RWPE1 (cell line): ENCODE results near the gene AUTS2.

Source experiments
- CTCF ChIA-PET: fragments of 350-600 bp; sonication (Branson Sonifier 250); formaldehyde crosslinking; extraction: SDS; loops from one replicate; lab custom pipeline; 2021; lab: Yijun Ruan, JAX
- POLR2A ChIA-PET: fragments of 400-600 bp; formaldehyde crosslinking; extraction: SDS; loops from one replicate; lab custom pipeline; 2020; ENCODE audit warnings: antibody characterized with exemption; ENCODE audit not compliant: low non-redundant PET; lab: Yijun Ruan, JAX
- DNase-seq: peaks from one replicate; pipeline ENCODE4 v3.0.0; 2012; ENCODE audit warnings: low spot score
- H3K27ac ChIP-seq: fragments of 450-650 bp; 2 replicates; pipeline ENCODE4 v1.5.1; 2017
- TF ChIP-seq, protein P1 (sequence below): fragments of 450-650 bp; conservative IDR thresholded peaks from 2 replicates; pipeline ENCODE4 v1.5.1; 2017; ENCODE audit warnings: low read depth, mild to moderate bottlenecking

The AUTS2 gene

DNA sequence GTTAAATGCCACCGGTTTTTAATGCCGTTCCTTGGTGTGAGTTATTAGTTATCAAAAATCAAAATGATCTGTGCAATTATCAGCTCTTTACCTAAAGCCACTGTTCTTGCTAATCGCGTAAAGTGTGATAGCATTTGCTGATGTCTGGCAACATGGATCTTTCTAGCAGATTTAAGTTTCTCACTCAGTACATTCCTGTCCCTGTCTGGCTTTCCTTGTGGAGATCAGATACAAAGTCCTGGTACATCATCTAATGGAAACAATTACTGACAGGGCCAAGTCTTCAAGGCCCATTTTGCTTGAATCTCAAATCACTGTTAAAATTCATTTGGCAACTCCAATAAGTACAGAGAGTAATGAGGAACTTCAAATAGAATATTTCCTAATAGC, 755.7 kb downstream of the AUTS2 start:
- POLR2A ChIA-PET: no interaction called here
- DNase-seq: no peak
- no peak overlapping the region for H3K27ac ChIP-seq
- TF ChIP-seq, protein P1, sequence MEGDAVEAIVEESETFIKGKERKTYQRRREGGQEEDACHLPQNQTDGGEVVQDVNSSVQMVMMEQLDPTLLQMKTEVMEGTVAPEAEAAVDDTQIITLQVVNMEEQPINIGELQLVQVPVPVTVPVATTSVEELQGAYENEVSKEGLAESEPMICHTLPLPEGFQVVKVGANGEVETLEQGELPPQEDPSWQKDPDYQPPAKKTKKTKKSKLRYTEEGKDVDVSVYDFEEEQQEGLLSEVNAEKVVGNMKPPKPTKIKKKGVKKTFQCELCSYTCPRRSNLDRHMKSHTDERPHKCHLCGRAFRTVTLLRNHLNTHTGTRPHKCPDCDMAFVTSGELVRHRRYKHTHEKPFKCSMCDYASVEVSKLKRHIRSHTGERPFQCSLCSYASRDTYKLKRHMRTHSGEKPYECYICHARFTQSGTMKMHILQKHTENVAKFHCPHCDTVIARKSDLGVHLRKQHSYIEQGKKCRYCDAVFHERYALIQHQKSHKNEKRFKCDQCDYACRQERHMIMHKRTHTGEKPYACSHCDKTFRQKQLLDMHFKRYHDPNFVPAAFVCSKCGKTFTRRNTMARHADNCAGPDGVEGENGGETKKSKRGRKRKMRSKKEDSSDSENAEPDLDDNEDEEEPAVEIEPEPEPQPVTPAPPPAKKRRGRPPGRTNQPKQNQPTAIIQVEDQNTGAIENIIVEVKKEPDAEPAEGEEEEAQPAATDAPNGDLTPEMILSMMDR: no peak
- CTCF ChIA-PET: interaction anchor here (0.7 kb wide), 1 partner anchor 28 kb away, joined by 4 read pairs; no protein-coding TSS in a partner anchor

DNA sequence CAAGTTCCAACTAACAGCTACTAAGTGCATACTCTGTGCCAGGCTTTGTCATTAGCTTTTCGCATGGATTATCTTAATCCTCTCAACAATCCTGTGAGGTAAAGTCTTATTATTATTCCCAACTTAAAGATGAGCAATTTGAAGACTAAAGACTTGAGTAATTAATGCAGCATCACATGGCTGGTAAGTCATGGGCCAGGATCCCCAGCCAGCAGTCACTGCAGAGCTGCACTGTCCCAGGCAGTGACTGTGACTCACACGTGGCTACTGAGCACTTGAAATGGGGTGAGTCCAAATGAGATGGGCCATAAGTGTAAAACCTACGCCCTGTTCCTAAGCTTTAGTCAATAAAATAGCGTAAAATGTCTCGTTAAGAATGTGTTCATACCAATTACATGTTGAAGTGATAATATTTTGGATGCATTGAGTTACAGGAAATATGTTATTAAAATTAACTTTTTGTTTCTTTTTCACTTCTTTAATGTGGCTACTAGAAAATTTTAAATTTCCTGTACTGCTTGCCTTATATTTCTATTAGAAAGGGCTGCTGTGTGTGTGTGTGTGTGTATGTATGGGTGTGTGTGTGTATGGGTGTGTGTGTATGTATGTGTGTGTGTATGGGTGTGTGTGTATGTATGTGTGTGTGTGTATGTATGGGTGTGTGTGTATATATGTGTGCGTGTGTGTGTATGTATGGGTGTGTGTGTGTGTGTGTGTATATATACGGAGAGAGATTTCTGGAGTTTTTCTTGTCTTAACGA, 756.3 kb downstream of the AUTS2 start:
- ChIA-PET POLR2A (no interaction called here), CTCF (interaction anchor here (0.7 kb wide), 1 partner anchor 29 kb away, joined by 4 read pairs; no protein-coding TSS in a partner anchor)
- DNase-seq: no peak
- TF ChIP-seq, protein P1: no peak
- no peak overlapping the region for H3K27ac ChIP-seq

DNA sequence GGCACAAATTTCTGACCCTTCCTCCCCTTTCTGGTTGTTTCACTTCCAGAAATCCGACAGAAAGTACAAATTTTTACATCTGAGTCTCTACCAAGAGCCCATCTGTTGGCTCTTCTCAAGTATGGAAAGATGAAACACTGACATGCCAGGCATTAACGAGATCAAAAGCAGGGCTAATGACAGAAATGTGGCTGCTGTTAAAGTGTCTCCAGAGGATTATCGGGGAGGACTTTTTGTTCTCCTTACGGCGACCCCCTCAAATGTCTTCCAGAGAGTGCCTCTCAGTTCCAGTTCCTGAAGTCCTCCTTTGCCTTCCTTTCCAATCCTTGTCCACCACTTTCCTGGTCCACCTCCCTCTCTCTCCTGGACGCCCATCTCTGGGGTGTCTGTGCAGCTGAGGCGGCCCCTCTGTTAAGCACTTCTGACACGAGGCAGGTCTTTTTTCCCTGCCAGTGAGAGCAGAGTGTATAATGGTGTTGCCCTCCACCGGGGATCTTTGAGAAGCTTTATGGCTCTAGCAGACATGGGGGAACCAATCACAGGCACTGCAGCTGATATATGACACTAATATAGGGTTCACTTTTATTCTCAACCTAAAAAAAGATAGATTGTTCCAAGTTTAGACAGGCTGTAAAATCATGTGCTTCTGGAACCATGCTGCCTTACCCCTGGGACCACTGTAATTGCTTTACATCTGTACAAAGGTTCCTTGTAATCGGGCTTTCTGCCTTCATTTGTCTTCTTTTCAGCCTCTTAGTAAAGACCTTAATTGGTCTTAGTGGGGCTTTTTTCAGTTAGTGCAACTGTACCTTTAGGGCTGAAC, 757.1 kb downstream of the AUTS2 start:
- ChIA-PET CTCF (no interaction called here), POLR2A (no interaction called here)
- TF ChIP-seq, protein P1: no peak
- no peak overlapping the region for H3K27ac ChIP-seq
- no peak for DNase-seq

DNA sequence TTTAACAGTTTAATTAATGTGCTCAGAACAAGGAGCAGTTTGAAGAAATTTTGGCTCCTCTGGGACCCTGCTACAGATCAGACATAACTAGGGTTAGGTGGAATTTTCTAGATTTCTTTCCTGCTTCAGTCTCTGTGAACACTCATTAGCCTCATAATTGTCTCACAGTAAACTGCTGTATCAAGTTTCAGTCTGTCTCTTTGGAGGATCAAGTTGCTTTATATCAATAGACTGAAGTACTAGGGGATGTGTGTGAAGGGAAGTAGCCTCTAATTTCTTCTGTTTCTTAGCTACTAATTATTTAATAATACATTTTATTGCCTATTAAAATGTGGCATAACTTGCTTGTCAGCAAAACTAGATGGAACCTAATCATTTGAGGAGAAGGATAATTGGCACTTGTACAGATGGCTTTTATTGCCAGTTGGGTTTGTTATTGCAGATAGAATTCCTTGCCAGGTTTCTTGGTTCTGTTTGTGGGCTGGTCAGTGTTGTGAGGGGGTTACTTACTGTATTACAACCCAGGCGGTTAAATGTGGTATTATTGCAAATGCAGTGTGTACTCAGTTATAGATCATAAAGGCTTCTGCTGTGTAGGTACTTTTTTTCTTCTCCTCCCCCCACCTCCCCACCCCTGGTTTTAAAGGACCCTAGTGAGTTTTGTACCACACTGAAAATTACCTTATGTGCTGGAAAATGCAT, 758.0 kb downstream of the AUTS2 start:
- TF ChIP-seq, protein P1: no peak
- DNase-seq: no peak
- ChIA-PET POLR2A (no interaction called here), CTCF (interaction anchor here (0.6 kb wide), 1 partner anchor 10 kb away, joined by 3 read pairs; no protein-coding TSS in a partner anchor)
- no peak overlapping the region for H3K27ac ChIP-seq

DNA sequence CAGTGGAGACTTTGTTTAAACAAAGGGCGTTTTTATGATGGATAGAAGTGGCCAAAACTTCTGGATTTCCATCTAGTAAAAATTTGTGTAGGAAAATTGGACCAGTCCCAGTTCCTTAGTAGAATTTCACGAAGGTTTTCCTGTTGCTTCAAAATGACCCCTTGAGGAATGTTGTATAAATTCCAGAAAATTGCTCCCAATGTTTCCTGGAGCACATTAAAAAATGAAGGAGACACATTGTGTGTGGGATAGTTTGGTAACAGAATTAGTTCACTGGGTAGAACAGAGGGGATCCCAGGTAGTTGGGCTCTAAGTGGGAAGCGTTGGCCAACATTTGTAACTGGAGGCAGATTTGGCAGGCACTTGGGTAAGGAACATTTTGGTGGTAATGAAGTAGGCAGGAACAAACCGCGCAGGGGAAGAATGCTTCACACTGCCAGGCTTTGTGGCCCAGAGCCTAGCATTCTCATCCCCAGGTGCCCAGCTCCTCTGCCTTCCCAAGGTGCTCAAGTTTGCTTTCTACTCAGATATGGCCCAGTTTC, 758.6 kb downstream of the AUTS2 start:
- CTCF ChIA-PET: interaction anchor here (0.6 kb wide), 1 partner anchor 10 kb away, joined by 3 read pairs; no protein-coding TSS in a partner anchor
- H3K27ac ChIP-seq: no peak overlapping the region
- POLR2A ChIA-PET: no interaction called here

More for the DNA sequence above, 758.6 kb downstream of the AUTS2 start:
- TF ChIP-seq, protein P1: no peak
- DNase-seq: no peak
